Astrocyte of the cerebellum (primary cell): ENCODE data around the gene MPC2.
"Not testable (repeated sequence)": the region's sequence is repeated elsewhere in the genome, so short reads cannot be mapped to it uniquely, and the experiment has no call there.

Experiments
- DNase-seq: peaks from one replicate; pipeline ENCODE4 v3.0.0-alpha.2; 2011; ENCODE audit warnings: low read depth
- H3K4me3 ChIP-seq: 2 replicates; pipeline ENCODE4 v1.5.1; 2011; ENCODE audit warnings: mild to moderate bottlenecking, low read depth, low read length, moderate library complexity
- in situ Hi-C: cut with HindIII; loops from 2 replicates; pipeline ENCODE4 v1.10.0; 2017; ENCODE audit warnings: low sequenced_read_pairs
- TF ChIP-seq, protein P1 (sequence below): IDR thresholded peaks from 2 replicates; pipeline ENCODE4 v1.5.1; 2012; ENCODE audit warnings: low read length, low read depth, moderate library complexity, mild to moderate bottlenecking; ENCODE audit errors: missing control alignments

The MPC2 gene

DNA sequence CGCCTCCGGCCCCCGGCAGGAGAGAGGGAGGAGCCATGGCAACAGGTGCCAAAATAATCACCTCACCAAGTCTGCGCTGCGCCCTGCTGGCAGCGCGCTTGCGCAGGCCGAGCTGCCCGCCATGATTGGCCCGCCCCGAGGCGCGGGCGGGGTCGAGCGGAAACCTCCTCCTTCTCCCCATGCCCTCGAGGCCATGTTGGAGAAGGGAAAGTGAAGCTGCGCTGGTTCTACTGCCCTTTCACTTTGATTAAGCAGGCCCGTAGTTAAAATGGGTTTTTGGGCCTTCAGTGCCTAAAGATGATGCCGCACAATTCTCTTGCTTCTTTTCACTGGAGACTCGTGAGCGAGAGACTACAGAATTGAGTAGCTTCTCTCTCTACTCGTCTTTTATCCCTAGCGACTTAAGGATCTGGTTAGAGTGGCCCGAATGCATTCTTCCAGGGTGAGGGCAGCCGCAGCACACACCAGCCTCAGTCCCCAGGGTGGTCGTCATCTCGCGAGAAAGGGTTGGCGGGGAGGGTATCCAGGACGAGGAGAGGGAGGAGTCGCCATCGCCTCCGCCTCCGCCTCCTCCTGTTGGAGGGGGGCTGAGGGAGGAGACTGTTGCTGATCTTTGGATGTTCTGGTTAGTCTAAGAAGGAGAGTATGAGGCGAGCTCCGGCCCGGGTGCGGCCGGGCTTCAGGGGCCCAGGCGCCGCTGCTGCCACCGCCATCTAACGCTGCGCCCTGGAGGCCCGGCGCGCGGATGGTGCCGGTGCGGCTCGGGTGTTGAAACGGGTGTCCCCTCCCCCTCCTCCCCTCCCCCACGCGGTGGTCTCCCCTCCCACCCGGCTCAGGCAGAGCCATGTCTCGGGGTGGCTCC is 573 bp downstream of the MPC2 start, which contains the start of gene DCAF6:
Gene DCAF6, plus strand, starts transcription at position 616 of the 862 bp plus-strand sequence. Its CDS starts 229 bp downstream, at position 845.
- in situ Hi-C loops, result no loop called here
- peak; percentile 97 for DNase-seq
- TF ChIP-seq, protein P1, sequence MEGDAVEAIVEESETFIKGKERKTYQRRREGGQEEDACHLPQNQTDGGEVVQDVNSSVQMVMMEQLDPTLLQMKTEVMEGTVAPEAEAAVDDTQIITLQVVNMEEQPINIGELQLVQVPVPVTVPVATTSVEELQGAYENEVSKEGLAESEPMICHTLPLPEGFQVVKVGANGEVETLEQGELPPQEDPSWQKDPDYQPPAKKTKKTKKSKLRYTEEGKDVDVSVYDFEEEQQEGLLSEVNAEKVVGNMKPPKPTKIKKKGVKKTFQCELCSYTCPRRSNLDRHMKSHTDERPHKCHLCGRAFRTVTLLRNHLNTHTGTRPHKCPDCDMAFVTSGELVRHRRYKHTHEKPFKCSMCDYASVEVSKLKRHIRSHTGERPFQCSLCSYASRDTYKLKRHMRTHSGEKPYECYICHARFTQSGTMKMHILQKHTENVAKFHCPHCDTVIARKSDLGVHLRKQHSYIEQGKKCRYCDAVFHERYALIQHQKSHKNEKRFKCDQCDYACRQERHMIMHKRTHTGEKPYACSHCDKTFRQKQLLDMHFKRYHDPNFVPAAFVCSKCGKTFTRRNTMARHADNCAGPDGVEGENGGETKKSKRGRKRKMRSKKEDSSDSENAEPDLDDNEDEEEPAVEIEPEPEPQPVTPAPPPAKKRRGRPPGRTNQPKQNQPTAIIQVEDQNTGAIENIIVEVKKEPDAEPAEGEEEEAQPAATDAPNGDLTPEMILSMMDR, result no peak
- peak within 1 kb of the TSS; percentile 79 for H3K4me3 ChIP-seq

DNA sequence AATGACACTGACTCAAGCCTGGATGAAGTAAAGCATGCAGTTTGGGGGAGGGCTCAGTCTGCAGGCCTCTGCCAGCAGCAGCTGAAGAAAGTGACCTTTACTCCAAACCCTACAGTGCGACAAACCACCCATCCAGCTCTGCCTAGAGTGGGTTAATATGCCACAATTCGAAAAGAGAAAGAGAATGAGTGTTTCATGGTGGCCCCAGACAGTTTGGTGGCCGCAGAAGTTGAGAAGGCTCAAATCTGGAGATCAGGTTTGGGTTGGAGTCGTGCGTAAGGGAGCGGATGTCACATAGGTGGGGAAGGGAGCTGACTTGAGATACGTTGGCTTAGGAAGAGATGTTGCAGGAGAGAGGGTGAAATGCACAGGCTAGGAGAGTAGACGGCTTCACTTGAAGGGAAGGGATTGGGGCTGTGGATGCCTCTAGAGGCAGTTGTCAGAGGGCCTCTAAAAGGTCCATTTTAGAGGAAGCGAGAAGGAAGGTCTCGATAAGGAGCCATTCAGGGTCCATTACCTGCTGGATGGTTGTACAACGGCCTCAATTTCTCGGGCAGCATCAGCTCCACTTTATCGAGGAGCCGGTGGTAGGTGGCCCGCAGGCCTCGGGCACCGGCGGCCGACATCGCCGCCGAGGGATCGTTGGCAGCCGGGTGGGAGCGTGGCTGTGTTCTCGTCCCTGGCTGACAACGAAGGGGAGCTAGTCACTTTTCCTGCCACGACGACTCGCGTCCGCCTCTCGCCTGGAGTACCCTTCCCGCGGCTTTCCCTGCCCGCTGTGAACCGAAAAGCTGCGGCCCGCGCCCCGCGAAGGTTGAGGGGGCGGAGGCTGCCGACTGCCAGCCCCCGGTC is 1.4 kb downstream of the MPC2 start:
- in situ Hi-C loops, result no loop called here
- H3K4me3 ChIP-seq, result peak overlapping the region; percentile 79
- TF ChIP-seq, protein P1, result peak; percentile 7
- DNase-seq, result peak; percentile 8

DNA sequence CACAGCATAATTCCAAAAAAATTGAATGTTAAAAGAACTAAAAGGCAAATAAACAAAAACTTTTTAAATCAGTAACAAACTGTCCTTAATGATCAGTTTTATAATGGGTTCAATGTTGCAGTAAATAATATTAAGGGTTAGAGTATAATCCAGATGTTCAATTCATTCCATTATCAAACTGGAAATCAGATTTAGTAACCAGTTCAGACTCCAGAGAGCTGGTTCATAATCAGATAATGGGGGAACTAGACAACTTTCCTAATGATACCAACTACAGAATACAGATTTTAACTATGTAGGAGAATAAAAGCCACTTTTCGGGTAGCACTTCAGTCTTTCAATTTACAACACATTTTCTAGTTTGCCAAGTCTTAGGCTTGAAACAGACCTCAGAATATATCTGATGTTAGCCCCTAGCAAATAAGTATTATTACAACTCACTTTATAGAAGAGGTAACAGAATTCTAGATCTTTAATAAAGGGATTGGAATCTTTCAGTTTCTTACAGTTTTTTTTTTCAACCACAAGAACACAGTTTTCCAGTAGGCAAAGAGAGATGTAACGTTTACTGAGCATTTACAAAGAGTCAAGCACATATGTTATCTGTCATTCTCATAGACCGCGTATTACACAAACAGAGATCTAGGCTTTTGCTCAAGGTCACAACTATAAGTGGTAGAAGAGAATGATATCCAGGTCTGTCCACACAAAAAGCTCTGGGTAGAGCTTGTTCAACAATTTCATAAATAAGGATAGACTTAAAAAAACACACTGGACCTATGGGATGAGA is 2.3 kb downstream of the MPC2 start:
- in situ Hi-C loops, result loop anchor here (5.0 kb wide), 1 partner anchor 57 kb away; no protein-coding TSS in a partner anchor
- DNase-seq, result no peak
- TF ChIP-seq, protein P1, result no peak
- peak overlapping the region; percentile 79 for H3K4me3 ChIP-seq

DNA sequence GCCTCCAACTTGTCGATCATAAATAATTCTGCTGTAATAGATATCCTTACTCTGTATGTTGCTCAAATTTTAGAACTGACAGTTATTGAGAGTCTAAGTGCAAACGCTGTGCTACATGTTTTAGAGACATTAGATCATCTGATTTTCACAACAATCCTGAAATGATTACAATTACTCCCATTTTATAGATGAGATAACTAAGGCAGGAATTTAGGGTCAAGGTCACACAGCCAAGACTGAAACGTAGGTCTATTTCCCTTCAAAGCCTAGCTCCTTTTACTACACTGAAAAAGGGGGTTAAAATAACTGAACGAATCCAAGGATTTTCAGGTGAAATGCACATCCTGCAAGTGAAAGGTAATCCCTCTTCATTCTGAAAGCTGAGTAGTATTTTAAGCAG is 3.1 kb downstream of the MPC2 start:
- in situ Hi-C loops, result loop anchor here (5.0 kb wide), 1 partner anchor 56 kb away; no protein-coding TSS in a partner anchor
- no peak overlapping the region for H3K4me3 ChIP-seq
- no peak for DNase-seq
- TF ChIP-seq, protein P1, result no peak

DNA sequence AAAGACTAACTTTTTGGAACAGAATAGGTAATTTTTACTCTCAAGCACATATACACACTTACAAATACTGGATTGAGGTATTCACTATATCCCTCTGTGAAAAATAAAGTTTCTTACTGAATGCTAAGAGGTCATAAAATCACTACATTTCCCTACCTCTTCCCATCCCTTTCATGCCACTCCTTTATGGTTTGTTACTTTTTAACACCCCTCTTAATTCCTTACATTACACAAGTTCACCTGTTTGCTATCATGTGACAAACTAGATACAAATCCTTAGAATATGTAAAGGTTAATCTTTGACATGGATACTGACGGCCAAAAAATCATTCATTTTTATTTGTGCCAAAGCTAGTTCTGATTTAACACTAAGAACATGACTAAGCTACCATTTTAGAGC is 7.1 kb downstream of the MPC2 start:
- TF ChIP-seq, protein P1, result no peak
- no peak for DNase-seq
- in situ Hi-C loops, result loop anchor here (5.0 kb wide), 1 partner anchor 52 kb away; no protein-coding TSS in a partner anchor
- H3K4me3 ChIP-seq, result no peak overlapping the region

DNA sequence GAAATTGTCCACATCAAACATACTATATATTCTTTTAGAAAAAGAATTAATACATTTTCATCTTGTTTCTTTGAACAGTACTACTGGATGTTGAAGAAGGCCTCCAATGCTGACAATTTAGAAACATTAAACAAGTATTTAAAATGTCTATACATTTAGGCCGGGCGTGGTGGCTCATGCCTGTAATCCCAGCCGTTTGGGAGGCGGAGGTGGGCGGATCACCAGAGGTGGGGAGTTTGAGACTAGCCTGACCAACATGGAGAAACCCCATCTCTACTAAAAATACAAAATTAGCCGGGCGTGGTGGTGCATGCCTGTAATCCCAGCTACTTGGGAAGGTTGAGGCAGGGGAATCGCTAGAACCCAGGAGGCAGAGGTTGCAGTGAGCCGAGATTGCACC is 8.0 kb downstream of the MPC2 start:
- in situ Hi-C loops, H3K4me3 ChIP-seq, DNase-seq: not testable (repeated sequence)
